ENCODE results near the gene NUTM2A.
"Not testable (repeated sequence)": the region's sequence is repeated elsewhere in the genome, so short reads cannot be mapped to it uniquely, and the experiment has no call there.

NUTM2A gene, protein sequence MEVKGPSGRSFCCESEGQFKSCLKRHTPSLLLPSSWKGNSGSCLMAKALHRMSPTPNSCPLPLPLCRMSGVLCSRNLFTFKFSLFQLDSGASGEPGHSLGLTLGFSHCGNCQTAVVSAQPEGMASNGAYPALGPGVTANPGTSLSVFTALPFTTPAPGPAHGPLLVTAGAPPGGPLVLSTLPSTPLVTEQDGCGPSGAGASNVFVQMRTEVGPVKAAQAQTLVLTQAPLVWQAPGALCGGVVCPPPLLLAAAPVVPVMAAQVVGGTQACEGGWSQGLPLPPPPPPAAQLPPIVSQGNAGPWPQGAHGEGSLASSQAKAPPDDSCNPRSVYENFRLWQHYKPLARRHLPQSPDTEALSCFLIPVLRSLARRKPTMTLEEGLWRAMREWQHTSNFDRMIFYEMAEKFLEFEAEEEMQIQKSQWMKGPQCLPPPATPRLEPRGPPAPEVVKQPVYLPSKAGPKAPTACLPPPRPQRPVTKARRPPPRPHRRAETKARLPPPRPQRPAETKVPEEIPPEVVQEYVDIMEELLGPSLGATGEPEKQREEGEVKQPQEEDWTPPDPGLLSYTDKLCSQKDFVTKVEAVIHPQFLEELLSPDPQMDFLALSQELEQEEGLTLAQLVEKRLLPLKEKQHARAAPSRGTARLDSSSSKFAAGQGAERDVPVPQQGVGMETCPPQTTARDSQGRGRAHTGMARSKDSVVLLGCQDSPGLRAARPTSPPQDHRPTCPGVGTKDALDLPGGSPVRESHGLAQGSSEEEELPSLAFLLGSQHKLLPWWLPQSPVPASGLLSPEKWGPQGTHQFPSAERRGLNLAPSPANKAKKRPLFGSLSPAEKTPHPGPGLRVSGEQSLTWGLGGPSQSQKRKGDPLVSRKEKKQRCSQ

DNA sequence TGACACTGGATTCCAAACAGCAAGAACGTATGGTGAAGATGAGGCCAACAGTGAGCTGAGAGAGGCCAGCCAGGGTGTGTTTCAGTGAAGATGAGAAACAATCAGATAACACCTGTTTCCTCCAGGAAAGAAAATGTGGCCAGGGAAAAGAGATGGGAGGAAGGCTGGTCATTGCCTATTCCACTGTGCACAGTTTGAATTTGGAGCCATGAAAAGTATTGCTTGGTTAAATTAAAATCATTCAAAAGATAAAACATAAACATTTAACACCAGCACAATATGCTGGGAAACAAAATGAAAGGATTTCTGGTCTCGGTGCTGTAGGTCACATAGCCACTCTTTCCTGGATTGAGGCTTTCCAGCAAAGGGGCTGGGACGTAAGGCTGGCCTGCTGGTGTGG is at the start of gene NUTM2A:
TSS of gene NUTM2A (plus strand) at position 301 of the 400 bp plus-strand sequence. CDS start 383 bp downstream, outside the sequence.
- H3K4me3 ChIP-seq (ENCODE audit: low read depth, low read length); DNase-seq (ENCODE audit: low read depth): not testable (repeated sequence)

DNA sequence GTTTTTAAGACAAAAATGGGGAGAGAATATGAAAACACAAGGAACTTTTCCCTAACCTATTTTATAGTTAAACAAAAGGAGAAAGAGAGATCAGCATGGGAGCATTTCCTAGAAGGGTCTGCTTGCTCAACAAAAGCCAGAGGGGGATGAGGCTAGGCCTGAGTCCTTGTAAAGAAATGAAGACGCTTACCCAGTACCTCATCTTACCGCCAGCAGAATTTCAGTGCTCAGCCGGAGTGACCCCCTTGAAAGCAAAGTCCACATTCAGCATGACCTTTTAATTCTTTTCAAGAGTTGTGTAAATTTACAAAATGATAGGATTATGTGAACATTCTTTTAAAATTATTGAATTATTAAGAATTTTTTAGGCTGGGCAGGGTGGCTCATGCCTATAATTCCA is 47.7 kb upstream of the NUTM2A start:
- H3K4me3 ChIP-seq (ENCODE audit: low read depth, low read length); DNase-seq (ENCODE audit: low read depth): not testable (repeated sequence)

DNA sequence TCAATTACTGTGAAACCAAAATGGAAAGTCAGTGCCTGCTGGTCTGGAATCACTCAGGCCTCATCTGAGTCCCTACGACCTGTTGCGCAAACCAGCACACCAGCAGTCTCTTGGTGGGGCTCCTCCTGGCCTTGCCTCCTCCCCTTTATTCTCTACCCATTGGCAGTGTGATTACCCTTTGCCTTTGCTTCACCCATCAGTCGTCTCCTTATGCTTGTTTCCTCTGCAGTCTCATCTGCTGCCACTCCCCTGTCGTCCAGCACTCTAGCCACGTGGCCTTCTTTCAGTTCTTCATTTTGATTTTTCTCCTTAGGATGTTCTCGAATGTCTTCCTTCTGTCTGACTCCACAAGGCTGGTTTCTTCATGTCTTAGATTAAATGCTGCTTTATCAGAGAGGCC is 40.8 kb upstream of the NUTM2A start:
- not testable (repeated sequence) for H3K4me3 ChIP-seq (ENCODE audit: low read depth, low read length); DNase-seq (ENCODE audit: low read depth)

DNA sequence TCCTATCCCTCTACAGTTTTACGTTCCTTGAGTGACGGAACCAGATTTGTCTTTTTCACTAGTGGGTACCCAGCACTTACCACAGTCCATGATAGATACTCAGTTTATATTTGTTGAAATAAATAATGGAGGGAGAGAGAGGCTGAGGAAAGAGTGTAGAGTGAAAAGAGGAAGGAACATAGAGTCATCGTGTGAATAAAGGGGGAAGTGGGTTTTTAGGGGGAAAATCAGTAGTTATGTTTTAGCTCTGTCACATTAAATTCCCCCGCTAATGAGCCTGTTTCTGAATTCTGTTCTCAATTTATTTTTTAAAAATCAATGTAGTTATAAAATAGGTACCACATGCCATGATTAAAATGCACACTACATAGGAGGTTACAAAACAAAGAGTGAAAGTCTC is 39.2 kb upstream of the NUTM2A start:
- DNase-seq (ENCODE audit: low read depth); H3K4me3 ChIP-seq (ENCODE audit: low read depth, low read length): not testable (repeated sequence)

DNA sequence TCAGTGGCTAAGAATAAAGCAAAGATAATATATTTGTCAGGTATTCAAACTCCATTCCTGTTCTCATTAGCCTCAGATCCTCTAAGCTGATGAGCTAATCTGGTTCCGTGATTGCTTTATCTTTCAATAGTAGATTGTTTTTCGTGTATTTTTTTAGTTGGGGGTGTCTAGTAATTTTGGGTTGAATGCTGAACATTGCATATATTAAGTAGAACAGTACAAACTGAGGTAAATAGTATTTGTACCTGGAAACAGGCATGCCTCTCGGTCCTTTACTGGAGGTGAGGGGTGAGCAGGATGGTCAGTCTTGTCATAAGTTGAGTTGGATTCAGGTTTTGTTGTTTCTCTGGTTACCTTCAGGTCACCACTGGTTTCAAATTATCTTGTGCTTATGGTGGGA is 37.7 kb upstream of the NUTM2A start:
- not testable (repeated sequence) for DNase-seq (ENCODE audit: low read depth); H3K4me3 ChIP-seq (ENCODE audit: low read depth, low read length)

DNA sequence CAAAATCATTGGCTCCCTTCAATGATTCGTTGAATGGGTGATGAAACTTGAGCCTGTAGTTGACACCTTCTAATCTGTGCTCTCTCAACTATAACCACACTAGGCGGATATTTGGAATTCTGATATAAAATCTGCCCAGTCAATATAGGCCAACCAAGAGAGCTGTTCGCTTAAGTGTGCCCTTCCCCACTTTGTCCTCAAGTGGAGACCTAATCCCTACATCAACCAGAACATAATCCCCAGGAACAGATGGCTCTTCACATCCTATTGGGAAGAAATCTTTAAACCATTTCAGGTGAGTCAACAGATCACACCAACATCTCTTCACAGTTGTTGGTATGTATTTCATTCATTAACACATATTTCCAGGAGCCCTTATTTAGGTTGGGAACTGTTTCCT is 33.4 kb upstream of the NUTM2A start:
- not testable (repeated sequence) for DNase-seq (ENCODE audit: low read depth); H3K4me3 ChIP-seq (ENCODE audit: low read depth, low read length)

DNA sequence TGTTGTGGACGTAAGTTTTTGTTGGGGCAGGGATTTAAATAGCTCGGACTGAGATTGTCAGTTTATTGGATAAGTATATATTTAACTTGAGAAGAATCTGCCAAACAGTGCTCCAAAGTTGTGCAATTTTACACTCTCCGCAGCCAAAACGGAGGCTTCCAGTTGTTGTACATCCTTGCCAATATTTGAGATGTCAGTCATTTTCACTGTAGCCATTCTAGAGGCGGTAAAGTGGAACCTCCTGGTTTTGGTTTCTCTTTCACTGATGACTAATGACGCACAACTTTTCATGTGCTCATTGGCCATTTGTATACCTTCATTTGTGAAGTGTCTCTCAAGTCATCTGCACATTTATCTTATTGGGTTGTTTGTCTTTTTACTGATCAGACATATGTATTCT is 24.3 kb upstream of the NUTM2A start:
- H3K4me3 ChIP-seq (ENCODE audit: low read depth, low read length) = not testable (repeated sequence)

DNA sequence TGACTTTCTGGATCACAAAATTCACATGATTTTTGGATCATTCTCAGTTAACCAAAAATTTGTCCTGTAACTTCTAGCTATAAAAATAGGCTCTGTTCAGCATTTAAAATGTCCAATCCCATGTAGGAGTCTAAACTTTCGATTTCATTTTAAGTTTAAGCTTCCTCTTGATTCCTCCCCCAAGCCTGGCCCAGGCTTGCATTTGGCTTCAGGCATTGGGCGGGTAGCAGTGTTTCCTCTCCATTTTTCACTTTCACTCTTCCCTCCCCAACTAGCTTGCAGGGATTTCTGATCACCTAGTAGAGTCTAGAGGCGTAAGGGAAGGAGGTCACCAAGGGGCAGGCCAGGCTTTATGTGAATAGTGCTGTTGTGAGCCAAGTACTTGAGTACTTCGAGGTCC is 20.4 kb upstream of the NUTM2A start:
- DNase-seq (ENCODE audit: low read depth) = peak; percentile 21
- H3K4me3 ChIP-seq (ENCODE audit: low read depth, low read length) = not testable (repeated sequence)

More for the DNA sequence above, 24.3 kb upstream of the NUTM2A start:
- DNase-seq (ENCODE audit: low read depth) = peak; percentile 60

DNA sequence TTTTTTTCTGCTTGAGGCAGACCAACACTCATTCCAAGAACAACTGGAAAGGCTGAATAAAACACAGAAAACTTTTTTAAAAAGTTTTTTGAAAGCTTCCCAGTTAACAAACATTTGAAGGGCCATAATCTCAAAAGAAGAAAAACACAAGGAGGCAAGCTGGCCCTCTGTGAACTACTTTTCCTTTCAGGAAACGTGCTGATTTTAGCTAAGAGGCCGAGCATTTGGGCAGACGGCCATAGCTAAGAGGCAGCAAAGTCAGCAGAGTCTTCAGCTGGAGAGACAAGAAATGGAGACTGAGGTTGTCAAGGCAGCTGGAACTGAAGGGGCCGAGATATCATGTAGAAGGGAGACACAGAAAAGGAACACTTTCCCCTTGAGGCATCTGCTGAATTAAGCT is 18.3 kb upstream of the NUTM2A start:
- H3K4me3 ChIP-seq (ENCODE audit: low read depth, low read length); DNase-seq (ENCODE audit: low read depth): not testable (repeated sequence)

DNA sequence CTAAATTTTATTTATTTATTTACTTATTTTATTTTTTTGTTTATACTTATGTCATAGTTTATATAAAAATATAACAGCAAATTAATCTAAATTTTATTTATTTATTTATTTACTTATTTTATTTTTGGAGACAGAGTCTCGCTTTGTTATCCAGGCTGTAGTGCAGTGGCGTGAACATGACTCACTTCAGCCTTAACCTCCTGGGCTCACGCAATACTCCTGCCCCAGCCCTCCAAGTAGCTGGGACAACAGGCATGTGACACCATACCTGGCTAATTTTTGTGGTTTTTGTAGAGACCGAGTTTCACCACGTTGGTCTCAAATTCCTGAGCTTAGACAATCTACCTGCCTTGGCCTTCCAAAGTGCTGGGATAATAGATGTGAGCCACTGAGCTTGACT is 14.9 kb upstream of the NUTM2A start:
- not testable (repeated sequence) for H3K4me3 ChIP-seq (ENCODE audit: low read depth, low read length); DNase-seq (ENCODE audit: low read depth)

DNA sequence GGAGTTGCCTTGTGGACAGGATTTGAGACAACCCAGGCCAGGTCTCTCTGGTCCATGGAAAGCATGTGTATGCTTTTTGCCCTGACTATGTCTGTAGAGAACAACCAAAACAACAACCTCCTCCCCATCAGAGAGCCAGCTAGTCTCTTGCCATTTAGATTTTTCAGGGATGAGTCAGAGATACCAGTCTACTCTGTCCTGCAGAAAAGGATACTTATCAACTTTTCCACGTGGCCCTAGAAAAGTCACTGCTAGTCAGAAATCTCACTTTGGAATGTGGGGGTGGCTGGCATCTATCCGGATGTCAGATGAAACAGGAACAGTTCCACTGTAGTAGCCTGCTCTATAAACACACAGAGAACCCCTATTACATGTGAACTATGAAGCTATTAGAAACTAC is 13.4 kb upstream of the NUTM2A start:
- H3K4me3 ChIP-seq (ENCODE audit: low read depth, low read length); DNase-seq (ENCODE audit: low read depth): not testable (repeated sequence)

DNA sequence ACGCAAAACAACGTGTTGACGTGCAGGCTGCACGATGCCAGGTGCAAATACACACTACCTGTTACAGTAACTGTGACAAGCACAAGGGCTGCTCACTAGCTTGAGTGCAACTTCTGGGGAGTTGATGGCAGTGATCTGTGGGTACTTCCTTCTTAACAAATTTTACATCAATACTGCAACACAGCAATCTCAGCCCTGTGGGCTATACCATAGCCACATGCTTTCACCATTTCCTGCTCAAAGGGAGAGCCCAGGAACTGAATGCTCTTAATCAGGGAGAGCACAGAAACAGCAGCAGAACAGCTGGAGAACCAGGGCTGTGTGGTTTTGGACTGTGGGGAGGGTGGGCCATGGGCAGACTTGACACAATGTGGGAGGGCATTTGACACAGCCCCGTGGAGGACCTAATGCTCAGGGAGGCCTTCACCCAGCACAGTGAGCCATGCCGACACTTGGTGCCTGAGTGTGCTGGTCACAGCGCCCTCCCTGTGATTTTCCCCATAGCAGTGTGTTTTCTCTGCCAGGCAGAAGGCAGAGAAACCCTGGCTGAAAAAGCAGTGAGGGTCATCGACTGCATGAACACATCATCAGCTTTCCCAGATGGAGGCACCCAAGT is 12.0 kb upstream of the NUTM2A start:
- DNase-seq (ENCODE audit: low read depth); H3K4me3 ChIP-seq (ENCODE audit: low read depth, low read length): not testable (repeated sequence)

DNA sequence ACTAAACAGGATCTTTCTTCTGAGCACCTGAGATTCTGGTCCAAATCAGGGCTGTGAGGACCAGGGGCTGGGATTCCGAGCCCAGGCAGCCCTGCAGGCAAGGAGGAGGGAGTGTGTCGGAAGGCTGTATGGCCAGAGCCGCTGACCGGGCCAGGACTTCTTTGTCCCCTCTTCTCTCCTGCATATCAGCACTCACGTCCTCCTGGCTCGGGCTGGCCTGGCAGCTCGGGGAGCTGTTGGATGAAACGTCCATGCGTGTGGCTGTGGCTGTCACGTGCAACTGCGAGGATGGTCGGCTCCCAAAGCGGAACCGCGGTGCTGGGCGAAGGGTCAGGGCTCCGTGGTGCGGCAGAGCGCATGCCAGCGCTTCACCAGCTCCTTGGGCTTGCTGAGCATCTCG is 11.4 kb upstream of the NUTM2A start:
- DNase-seq (ENCODE audit: low read depth); H3K4me3 ChIP-seq (ENCODE audit: low read depth, low read length): not testable (repeated sequence)

DNA sequence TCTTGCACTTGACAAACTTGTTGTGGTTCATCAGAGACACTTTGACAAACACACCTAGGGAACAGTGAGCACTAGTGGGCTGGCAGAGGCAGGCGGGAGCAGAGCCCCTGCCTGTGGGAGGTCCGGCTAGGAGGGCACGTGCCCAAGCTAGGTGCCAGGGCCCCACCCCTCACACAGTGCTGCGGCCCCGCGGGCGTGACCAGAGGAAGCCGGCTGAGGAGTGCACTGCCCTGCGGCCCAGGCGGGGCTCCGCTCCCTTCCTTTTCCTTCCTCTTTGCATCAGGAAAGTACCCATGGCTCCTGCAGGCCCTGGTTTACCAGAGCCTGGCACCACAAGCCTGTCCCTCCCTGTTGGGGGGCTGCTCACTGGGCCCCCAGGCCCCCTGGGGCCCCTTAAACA is 9.1 kb upstream of the NUTM2A start:
- not testable (repeated sequence) for DNase-seq (ENCODE audit: low read depth)

DNA sequence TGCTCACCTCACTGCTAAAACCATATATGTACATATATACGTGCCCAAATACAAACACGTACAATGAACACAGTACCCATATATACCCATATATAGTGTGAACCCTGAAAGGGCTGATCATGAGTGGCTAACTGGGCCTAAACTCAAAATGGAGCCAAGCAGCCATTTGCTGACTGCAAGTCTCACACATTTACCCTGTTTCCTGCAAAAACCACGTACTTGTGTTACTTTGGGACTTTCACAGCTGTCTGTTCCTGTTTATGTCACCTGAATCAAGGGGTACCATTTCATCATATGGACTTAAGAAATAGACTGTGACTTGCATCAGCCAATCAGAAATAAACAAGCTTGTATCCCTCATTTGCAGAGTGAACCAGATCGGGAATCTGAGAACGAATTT is 5.9 kb upstream of the NUTM2A start:
- H3K4me3 ChIP-seq (ENCODE audit: low read depth, low read length); DNase-seq (ENCODE audit: low read depth): not testable (repeated sequence)

More for the DNA sequence above, 9.1 kb upstream of the NUTM2A start:
- not testable (repeated sequence) for H3K4me3 ChIP-seq (ENCODE audit: low read depth, low read length)

DNA sequence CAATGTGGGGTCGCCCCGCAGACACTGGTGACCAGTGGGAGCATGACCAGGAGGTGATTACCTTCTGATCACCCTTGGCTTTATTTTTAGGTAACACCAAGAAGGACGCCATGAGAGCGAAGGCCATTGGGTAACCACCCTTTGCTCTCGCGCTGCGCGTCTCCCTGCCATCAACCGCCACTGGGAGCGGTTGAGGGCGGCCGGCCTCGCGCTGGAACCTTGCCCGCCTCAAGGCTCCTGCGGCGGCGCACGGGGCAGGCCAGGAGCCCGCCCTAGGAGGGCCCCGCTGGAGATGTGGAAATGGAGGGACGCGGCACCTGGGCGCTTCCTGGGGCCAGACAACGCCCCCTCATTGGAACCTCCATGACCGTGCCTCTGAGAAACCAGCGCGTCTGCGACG is 2.5 kb upstream of the NUTM2A start:
- not testable (repeated sequence) for H3K4me3 ChIP-seq (ENCODE audit: low read depth, low read length); DNase-seq (ENCODE audit: low read depth)

DNA sequence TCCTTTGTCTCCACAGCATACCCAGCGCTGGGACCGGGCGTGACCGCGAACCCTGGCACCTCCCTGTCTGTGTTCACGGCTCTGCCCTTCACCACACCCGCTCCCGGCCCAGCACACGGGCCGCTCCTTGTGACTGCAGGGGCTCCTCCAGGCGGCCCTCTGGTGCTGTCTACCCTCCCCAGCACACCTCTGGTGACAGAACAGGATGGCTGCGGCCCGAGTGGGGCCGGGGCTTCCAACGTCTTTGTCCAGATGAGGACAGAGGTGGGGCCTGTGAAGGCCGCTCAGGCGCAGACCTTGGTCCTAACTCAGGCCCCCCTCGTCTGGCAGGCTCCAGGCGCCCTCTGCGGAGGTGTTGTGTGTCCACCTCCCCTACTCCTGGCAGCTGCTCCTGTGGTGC is 3.0 kb downstream of the NUTM2A start:
- not testable (repeated sequence) for DNase-seq (ENCODE audit: low read depth); H3K4me3 ChIP-seq (ENCODE audit: low read depth, low read length)

DNA sequence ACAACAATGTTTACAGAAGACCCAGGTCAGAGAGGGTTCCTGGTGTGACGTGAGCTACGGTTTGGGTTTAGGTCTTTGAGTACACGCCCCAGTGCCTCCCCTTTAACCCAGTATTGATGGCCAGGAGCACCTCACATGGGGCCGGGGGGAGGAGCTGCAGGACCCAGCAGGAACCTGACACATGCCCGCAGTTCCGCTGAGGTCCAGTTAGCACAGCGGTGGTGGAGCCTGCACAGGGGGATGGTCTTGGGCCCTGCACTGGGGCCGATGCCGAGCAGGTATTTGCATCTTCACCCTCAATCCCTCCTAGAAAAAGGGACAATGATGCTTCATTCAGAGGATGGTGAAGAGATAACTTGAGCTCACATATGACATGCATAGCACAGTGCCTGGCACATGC is 4.0 kb downstream of the NUTM2A start:
- DNase-seq (ENCODE audit: low read depth); H3K4me3 ChIP-seq (ENCODE audit: low read depth, low read length): not testable (repeated sequence)

DNA sequence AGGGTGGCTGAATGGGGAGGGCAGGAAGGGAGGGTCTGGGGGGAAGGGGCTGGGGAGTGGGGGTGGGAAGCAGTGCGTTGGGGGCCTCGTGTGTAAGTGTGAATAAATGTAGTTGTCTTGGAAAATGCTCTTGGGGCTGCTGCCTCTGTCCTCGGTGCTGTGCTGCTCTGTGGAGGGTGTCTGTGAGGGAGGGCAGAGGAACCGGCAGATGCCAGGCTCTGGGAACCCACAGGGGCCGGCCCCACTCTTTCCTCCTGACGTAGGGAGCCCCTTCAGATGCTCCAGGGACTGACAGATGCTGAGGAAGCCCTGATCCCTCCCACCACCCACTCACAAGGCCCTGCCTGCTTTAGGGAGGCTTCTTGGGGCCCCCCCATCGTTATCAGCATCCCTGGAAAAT is 9.6 kb downstream of the NUTM2A start:
- DNase-seq (ENCODE audit: low read depth) = not testable (repeated sequence)

DNA sequence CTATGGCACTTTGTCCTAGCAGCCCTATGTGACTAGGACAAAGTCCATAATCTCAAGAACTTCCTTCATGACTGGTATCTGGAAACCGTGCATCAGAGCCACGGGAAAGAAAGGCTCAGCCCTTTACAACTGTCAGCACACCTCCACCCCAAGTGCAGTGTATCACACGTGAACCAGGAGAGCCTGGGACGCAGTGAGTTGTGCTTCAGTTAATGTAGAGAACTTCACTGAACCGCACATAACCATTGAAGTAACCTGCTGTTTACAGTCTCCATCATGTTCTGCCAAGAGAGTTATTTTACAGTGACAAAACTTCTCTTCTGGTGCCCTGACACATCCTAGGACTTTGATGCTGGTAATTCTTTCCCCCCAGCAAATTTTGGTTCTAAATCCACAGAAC is 12.0 kb downstream of the NUTM2A start:
- DNase-seq (ENCODE audit: low read depth); H3K4me3 ChIP-seq (ENCODE audit: low read depth, low read length): not testable (repeated sequence)

More for the DNA sequence above, 9.6 kb downstream of the NUTM2A start:
- not testable (repeated sequence) for H3K4me3 ChIP-seq (ENCODE audit: low read depth, low read length)
